MM.1S (cell line): ENCODE results near the gene S1PR2.

Experiments used
- CTCF ChIP-seq: fragments of 300-600 bp; sonication (generic); IDR thresholded peaks from 2 replicates; pipeline ENCODE4 v1.5.1; 2016; ENCODE audit warnings: antibody characterized with exemption, low read length, mixed read lengths
- EZH2phosphoT487 ChIP-seq: fragments of 300-600 bp; sonication (generic); IDR thresholded peaks from 2 replicates; pipeline ENCODE4 v1.6.1; 2018; ENCODE audit warnings: antibody characterized with exemption, low read length

- TF ChIP-seq CTCF (no peak), EZH2phosphoT487 (no peak)
Observed at GRCh38 chr19:10270616-10271394, 39.7 kb upstream of the S1PR2 start, which contains the start of gene ICAM1.
